Cardiac septum (tissue), 1 donor: Measurements from ENCODE around the gene FNDC3A. TPM values are rescaled to one million over a fixed set of nuclear protein-coding genes. Genes with fewer than 3 reads are reported as not detected.
"Not testable (repeated sequence)": the region's sequence is repeated elsewhere in the genome, so short reads cannot be mapped to it uniquely, and the experiment has no call there.

ENCODE experiments used
- DNase-seq: peaks from one replicate; pipeline ENCODE4 v3.0.0-alpha.2; 2020; ENCODE audit warnings: low spot score
- intact Hi-C: fragments of 100-400 bp; cut with DNase I; formaldehyde crosslinking; loops from one replicate; pipeline ENCODE4 v1.14.0; 2022
- total RNA-seq: library from RNA; stranded (reverse); fragmentation: NEBNext Ultra II Directional; extraction: Animal tissue kit (Norgen Biotek cat#: 25700); gene quantifications from one replicate; pipeline ENCODE4 v1.2.1, GENCODE V29; 2021
- donor health status: DM: no; HTN: no; CAD: no.

The FNDC3A gene
- total RNA-seq, 1 donor from 2014 or later = 27.3 TPM

DNA sequence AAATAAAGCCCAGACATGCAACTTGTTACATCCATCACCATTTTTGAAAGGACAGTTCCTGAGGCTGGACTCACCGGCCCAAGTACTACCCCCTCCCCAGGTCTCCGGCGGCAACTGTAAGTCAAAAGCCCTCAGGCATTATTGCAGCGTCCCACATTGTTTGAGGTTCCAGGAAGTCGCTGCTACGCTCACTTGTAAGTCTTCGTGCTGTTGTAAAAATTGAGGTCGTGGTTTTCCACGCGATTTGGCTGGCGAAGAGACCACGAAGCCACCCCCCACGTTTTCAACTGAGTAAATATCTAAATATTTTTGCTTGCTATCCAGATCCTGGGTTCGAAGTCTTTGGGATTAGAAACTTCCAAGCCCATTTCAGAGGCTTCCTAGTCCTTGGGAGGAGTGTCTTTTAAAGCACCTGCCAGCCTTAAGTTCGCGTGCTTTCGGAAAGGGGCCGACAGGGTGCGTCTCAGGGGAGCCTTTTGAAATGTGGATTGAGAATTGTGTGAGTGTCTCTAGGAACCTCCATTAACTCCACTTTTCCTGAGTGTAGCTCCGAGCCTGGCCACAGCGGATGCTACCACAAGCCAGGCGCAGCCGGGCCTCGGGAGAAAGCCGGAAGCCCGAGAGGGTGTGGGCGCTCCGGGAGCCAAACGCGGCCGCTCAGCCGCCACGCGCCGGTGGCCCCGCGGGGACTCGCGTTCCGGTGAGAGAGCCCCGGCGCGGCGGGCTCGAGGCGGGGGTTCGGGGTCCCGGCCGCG lies 434 bp upstream of the FNDC3A start:
- no peak for DNase-seq
- intact Hi-C loops = loop anchor here (5.0 to 10.0 kb wide), 2 partner anchors 122 to 270 kb away; partner anchors contain the start of gene CDADC1

DNA sequence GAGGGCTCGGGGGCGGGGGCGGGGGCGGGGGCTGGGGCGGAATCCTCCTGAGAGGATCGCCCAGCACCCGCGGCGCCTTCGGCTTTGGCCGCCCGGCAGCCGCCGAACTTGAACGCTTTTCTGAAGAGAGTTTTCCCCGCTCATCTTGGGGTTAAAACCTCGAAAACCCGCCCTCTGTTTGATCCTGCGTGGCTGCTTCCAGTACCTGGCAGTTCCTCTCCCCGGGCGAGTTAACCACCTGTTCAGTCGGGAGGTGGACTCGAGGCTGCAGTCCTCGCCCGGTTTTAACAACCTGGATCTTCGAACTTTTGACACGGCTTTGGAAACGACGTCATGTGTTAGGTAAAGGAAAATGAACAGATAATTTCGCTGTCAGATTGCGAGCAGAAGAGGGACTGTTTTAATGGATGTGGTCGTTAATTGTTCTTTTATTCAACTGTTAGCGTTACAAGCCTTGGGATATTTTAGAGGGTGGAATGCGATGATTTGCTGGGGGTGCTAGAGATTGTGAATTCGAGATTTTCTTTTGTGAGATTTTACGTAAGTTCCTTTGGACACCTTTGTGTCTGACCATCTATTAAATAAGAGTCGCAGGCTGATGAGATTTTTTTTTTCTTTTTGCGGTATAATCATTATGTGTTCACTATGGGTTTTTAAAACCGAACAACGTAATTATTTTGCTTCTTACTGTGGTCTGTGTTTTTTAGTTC lies 1.0 kb downstream of the FNDC3A start:
- peak; percentile 77 for DNase-seq
- intact Hi-C loops = loop anchor here (5.0 to 10.0 kb wide), 2 partner anchors 121 to 268 kb away; partner anchors contain the start of gene CDADC1

GRCh38 chr13:48977286-48977625 lies 1.5 kb downstream of the FNDC3A start:
- intact Hi-C loops = loop anchor here (5.0 to 10.0 kb wide), 2 partner anchors 120 to 268 kb away; partner anchors contain the start of gene CDADC1
- no peak for DNase-seq

- DNase-seq = no peak
- intact Hi-C loops = loop anchor here (5.0 to 10.0 kb wide), 2 partner anchors 119 to 267 kb away; partner anchors contain the start of gene CDADC1
These were observed 2.3 kb downstream of the FNDC3A start for GRCh38 chr13:48977973-48978372.

- DNase-seq = no peak
- intact Hi-C loops = loop anchor here (5.0 to 10.0 kb wide), 2 partner anchors 118 to 266 kb away; partner anchors contain the start of gene CDADC1
These were observed 3.4 kb downstream of the FNDC3A start for GRCh38 chr13:48978942-48979601.

GRCh38 chr13:48979892-48980291 lies 4.2 kb downstream of the FNDC3A start:
- intact Hi-C loops = loop anchor here (5.0 to 10.0 kb wide), 2 partner anchors 117 to 265 kb away; partner anchors contain the start of gene CDADC1
- no peak for DNase-seq

DNA sequence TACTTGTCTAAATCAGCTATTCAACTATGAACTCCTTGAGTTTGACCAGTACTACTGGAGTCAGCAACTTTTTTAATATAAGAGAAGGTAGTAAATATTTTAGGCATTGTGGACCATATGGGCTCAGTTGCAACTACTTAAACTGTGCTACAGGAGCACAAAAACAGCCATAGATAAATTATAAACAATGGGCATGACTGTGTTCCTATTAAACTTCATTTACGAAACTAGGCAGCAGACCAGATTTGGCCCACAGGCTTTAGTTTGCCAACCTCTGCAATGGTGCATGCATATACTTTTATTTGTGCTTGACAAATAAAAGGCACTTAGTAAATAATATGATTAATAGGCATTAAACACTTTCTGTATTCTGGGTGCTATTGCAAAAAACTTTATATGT lies 7.6 kb downstream of the FNDC3A start:
- intact Hi-C loops = no loop called here
- no peak for DNase-seq

- intact Hi-C loops = no loop called here
- DNase-seq = no peak
These were observed 10.0 kb downstream of the FNDC3A start for GRCh38 chr13:48985756-48986155.

GRCh38 chr13:48990900-48991299 lies 15.2 kb downstream of the FNDC3A start:
- no peak for DNase-seq
- intact Hi-C loops = no loop called here

- intact Hi-C loops = no loop called here
These were observed 17.4 kb downstream of the FNDC3A start for GRCh38 chr13:48993150-48993549.

DNA sequence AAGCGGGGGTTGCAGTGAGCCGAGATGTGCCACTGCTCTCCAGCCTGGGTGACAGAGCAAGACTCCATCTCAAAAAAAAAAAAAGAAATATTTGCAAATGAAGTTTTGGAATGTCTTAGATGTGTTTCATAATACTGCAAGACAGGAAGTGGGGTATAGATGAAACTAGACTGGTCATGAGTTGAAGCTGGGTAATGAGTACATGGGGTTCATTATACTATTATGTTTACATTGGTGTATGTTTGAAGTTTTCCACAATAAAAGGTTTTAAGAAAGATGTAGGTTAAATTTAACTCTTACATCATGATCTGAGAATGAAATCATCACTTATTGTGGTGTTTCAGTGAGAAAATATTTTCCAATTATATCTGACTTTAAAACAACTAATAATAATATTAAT lies 19.0 kb downstream of the FNDC3A start:
- no peak for DNase-seq
- intact Hi-C loops = no loop called here

More at GRCh38 chr13:48993150-48993549, 17.4 kb downstream of the FNDC3A start:
- DNase-seq = no peak

DNA sequence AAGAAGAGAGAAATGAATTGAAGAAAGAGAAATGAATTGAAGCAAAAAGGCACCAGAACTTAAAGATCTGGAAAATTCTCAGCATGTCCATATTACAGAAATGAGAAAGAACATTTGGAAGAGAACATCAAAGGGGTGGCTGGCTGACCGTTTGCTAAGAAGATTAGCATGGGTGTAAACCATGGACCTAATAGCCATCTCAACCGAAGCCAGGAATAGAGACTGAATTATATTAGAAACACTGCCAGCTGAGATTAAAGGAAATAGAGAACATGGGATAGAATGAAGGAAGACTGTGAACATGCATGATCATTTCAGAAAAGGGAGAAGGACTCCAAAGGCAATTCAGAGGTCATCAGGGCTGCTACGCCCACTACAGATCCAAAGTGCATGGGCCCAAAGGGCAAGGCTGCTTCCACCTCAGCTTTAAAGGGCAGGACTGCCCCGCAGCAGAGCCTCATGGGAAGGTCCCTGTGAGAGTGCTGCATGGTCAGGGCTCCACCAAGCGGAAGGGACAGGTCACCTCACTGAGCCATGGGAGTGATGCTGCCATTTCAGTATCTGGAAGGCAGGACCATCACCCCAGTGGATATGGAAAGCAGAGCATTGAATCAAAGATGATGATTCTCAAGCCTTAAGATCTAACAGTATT lies 23.1 kb downstream of the FNDC3A start:
- intact Hi-C loops = no loop called here
- DNase-seq = no peak

GRCh38 chr13:49000247-49000646 lies 24.5 kb downstream of the FNDC3A start:
- no peak for DNase-seq
- intact Hi-C loops = no loop called here

GRCh38 chr13:49018986-49019635 lies 43.4 kb downstream of the FNDC3A start:
- DNase-seq, intact Hi-C loops: not testable (repeated sequence)

DNA sequence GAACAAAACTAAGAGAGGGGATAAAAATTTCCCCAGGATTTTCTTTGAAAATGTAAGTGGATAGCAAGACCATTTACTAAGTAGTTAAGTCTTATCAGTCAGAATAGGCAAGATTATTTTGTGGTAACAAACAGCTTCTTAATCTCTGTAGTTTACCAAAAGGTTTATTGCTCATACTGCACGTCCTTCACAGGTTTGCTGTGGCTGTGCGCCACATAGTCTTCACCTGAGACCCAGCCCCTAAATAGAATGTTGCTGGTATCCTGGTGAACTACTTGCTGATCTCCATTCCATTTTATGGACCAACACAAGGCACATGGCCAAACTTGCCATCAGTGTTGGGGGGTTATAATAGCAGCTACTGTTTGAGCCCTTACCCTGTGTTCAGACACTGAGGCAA lies 44.6 kb downstream of the FNDC3A start:
- intact Hi-C loops = no loop called here
- no peak for DNase-seq

DNA sequence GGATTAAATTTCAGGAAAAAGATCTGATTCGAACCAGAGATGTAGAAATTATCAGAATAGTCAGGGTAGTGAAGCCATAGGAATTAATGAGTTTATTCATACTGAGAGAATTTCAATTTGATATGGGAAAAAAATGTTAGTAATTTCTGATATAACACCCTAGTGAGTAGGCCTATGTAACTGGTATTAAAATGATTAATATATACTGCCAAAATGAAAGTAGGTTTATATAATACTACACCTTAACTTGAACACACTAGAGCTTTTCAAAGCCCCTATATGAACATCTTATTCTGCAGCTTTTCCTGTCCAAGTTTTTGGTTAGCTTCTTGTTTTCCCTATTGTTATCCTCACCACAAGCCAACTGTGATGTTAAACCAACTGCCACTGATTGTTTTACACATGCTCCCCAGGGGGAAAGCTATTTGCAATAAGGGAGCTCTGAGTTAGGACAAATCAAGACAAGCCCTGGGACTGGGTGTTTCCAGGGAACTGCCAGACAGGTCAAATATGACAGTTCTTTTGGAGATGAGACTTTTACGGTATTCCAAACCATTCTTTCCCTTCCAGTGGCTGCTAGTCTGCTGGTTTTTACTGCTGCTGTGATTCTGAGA lies 45.3 kb downstream of the FNDC3A start:
- intact Hi-C loops = no loop called here
- DNase-seq = no peak

DNA sequence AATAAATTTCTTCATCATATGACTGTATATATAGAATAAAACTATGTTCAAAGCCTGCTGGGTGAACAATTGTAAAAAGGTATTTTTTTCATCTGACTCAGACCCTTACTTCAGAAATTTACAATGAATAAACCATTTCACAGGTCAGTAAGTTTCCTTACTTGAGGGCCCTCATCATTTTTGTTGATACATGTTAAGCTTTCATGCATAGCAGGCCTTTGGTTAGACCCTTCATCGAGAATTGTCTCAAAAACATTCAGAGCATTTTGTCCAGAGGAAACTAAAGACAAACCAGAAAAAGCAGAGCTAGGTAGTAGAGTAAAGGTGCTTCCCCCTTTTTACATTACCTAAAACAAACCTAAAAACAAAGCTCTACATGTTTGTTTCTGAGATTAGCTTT lies 46.2 kb downstream of the FNDC3A start:
- intact Hi-C loops = no loop called here
- no peak for DNase-seq

GRCh38 chr13:49022472-49023144 lies 46.9 kb downstream of the FNDC3A start:
- no peak for DNase-seq
- intact Hi-C loops = no loop called here
